NB4 (cell line): ENCODE results near the gene TBC1D13.
A peak's percentile ranks its signal among the peaks of the same experiment; 100 is the strongest.

ENCODE experiments used
- MYC ChIP-seq: IDR thresholded peaks from 2 replicates; pipeline ENCODE4 v1.6.1; 2011; ENCODE audit warnings: low read depth, low read length
- POLR2A ChIP-seq: IDR thresholded peaks from 2 replicates; pipeline ENCODE4 v1.6.1; 2011; ENCODE audit warnings: mild to moderate bottlenecking; ENCODE audit not compliant: insufficient read length; ENCODE audit errors: extremely low read depth
- TF ChIP-seq, protein P1 (sequence below): IDR thresholded peaks from one replicate; pipeline ENCODE4 v1.5.1; 2012; ENCODE audit warnings: low read depth, low read length

- TF ChIP-seq, protein P1, sequence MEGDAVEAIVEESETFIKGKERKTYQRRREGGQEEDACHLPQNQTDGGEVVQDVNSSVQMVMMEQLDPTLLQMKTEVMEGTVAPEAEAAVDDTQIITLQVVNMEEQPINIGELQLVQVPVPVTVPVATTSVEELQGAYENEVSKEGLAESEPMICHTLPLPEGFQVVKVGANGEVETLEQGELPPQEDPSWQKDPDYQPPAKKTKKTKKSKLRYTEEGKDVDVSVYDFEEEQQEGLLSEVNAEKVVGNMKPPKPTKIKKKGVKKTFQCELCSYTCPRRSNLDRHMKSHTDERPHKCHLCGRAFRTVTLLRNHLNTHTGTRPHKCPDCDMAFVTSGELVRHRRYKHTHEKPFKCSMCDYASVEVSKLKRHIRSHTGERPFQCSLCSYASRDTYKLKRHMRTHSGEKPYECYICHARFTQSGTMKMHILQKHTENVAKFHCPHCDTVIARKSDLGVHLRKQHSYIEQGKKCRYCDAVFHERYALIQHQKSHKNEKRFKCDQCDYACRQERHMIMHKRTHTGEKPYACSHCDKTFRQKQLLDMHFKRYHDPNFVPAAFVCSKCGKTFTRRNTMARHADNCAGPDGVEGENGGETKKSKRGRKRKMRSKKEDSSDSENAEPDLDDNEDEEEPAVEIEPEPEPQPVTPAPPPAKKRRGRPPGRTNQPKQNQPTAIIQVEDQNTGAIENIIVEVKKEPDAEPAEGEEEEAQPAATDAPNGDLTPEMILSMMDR = no peak
- peak; percentile 42 for TF ChIP-seq POLR2A
- TF ChIP-seq MYC = no peak
These were observed 15.1 kb upstream of the TBC1D13 start, which contains the start of gene ZER1 for GRCh38 chr9:128771745-128772519.
